ENCODE results near the gene ENGASE. TPM values are rescaled to one million over a fixed set of nuclear protein-coding genes. Genes with fewer than 3 reads are reported as not detected.

The ENGASE gene
- total RNA-seq, 4 donors from 2014 or later = 8.3 to 46.5 (median 16.2) TPM

- Histone ChIP-seq H3K27me3 (no peaks in the 10 kb centered on the region), H3K4me1 (peaks cover 0 to 6% (median 0%) of the 10 kb centered on the region in 3 donors), H3K36me3 (peaks cover 0 to 99% of the 10 kb centered on the region in 2 donors), H3K27ac (no peak overlapping the region), H3K9me3 (no peaks in the 10 kb centered on the region), H3K4me3 (no peak overlapping the region)
- 38 to 91% methylated on average over 9 to 13 of the region's 41 CpGs for WGBS, 2 donors (ENCODE audit: low coverage in 1 of 2)
- TF ChIP-seq POLR2AphosphoS5 (IDR thresholded peaks at IDR 0.05) (no peak), CTCF (IDR thresholded peaks at IDR 0.05) (peak in 3 of 4 experiments; percentile 65 to 88 (median 75))
- ATAC-seq = no peak
Measured at GRCh38 chr17:79082311-79083190, 7.9 kb downstream of the ENGASE start.

DNA sequence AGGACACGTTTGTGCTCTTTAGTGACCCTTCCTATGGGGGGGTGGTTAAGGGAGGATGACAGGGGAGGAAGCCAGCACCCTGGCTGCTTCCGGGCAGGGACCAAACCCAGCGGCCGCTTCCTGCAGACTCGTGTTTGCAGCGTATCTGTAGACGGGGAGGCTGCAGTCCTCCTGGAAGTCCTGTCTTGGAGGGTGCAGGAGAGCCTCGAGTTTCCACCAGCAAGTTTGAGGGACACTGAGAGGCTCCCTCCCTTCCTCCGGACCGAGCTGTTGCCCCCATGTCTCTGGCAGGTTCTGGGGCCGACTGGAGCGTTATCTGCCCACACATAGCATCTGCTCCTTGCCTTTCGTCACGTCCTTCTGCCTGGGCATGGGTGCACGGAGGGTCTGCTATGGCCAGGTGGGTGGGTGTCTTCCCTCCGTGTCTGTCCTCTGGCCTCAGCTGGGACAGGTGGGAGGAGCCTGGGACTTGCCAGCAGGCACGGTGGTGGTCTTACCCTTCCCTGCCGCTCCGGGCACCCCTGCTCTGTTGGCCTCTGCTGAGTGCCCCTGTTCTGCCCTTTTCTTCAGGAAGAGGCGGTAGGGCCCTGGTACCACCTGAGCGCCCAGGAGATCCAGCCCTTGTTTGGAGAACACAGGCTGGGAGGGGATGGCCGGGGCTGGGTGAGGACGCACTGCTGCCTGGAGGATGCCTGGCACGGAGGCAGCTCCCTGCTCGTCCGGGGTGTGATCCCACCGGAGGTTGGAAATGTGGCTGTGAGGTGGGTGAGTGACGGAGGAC, 8.8 kb downstream of the ENGASE start:
- Histone ChIP-seq H3K4me3 (no peak overlapping the region), H3K4me1 (peaks cover 0 to 6% (median 0%) of the 10 kb centered on the region in 3 donors), H3K27ac (no peak overlapping the region), H3K27me3 (no peaks in the 10 kb centered on the region), H3K36me3 (peaks cover 0 to 94% of the 10 kb centered on the region in 2 donors), H3K9me3 (no peaks in the 10 kb centered on the region)
- 93% methylated on average over 3 of the region's 28 CpGs; no CpG with 5 or more reads in 1 of the 2 donors for WGBS, 2 donors (ENCODE audit: low coverage in 1 of 2)
- ATAC-seq = no peak
- no peak for TF ChIP-seq CTCF (IDR thresholded peaks at IDR 0.05)
- TF ChIP-seq EP300 (IDR thresholded peaks at IDR 0.05) = no peak
- TF ChIP-seq POLR2A (IDR thresholded peaks at IDR 0.05) = no peak
- no peak for TF ChIP-seq POLR2AphosphoS5 (IDR thresholded peaks at IDR 0.05)

DNA sequence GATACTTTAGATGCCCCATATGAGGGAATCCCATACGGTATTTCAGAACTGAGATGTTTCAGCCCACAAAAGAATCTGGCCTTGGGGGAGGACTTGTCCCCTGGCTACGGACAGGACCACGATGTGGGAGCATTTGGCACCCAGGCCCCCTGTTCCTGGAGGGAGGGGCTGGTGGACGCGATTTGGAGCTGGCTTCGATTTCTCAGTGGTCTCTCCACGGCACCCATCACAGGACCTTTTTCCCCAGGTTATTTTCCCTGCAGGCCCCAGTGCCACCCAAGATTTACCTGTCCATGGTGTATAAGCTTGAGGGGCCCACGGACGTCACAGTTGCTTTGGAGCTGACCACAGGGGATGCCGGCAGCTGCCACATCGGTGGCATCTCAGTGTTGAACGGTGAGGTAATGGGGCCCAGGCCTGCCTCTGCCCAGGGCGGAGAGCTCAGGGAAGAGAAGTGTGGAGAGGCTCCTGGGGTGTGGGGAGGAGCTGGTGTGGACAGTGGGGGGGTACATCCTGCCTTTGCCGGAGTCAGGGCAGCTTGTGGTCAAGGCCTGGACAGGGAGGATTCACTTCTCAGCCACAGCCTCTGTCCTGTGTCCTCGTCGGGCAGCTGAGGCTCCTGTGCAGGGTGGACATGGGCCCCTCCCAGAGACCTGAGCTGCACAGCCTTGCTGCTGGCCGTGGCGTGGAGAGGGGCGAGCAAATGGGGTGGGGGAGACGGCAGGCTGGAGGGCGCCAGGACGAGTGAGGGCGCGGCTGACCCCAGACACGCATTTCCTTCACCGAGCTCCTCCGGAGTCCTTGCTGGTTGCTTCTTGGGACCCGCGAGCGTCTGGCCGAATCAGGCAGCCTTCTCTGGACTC, 9.9 kb downstream of the ENGASE start:
- ATAC-seq = no peak
- H3K4me1 ChIP-seq = peaks cover 0 to 6% (median 0%) of the 10 kb centered on the region in 3 donors
- 93 to 100% methylated on average over 1 to 8 of the region's 31 CpGs for WGBS, 2 donors (ENCODE audit: low coverage in 1 of 2)
- H3K4me3 ChIP-seq = no peak overlapping the region
- H3K9me3 ChIP-seq = no peaks in the 10 kb centered on the region
- no peaks in the 10 kb centered on the region for H3K27me3 ChIP-seq
- H3K27ac ChIP-seq = no peak overlapping the region
- peaks cover 0 to 85% of the 10 kb centered on the region in 2 donors for H3K36me3 ChIP-seq
- TF ChIP-seq EP300 (IDR thresholded peaks at IDR 0.05) (no peak), CTCF (IDR thresholded peaks at IDR 0.05) (no peak), POLR2A (IDR thresholded peaks at IDR 0.05) (no peak), POLR2AphosphoS5 (IDR thresholded peaks at IDR 0.05) (no peak)

GRCh38 chr17:79085154-79085920, 10.7 kb downstream of the ENGASE start:
- peaks cover 0 to 77% of the 10 kb centered on the region in 2 donors for H3K36me3 ChIP-seq
- no peak overlapping the region for H3K27ac ChIP-seq
- no peak overlapping the region for H3K4me3 ChIP-seq
- no peak for ATAC-seq
- H3K27me3 ChIP-seq = peaks cover 7% of the 10 kb centered on the region
- 100% methylated on average over 1 of the region's 30 CpGs; no CpG with 5 or more reads in 1 of the 2 donors for WGBS, 2 donors (ENCODE audit: low coverage in 1 of 2)
- no peaks in the 10 kb centered on the region for H3K9me3 ChIP-seq
- peaks cover 0 to 11% (median 0%) of the 10 kb centered on the region in 3 donors for H3K4me1 ChIP-seq
- TF ChIP-seq POLR2A (IDR thresholded peaks at IDR 0.05) = no peak
- TF ChIP-seq POLR2AphosphoS5 (IDR thresholded peaks at IDR 0.05) = no peak
- no peak for TF ChIP-seq CTCF (IDR thresholded peaks at IDR 0.05)
- TF ChIP-seq EP300 (IDR thresholded peaks at IDR 0.05) = no peak
